NCI-H524 treated with DMSO at 0.1 percent for 48 hours (cell line): ENCODE measurements around the gene ZIC2.
"Not testable (repeated sequence)": the region's sequence is repeated elsewhere in the genome, so short reads cannot be mapped to it uniquely, and the experiment has no call there.

Source experiments
- DNase-seq: peaks from one replicate; lab custom pipeline; 2025; lab: John Stamatoyannopoulos, UW

The ZIC2 gene

GRCh38 chr13:99981735-99982035 is at the start of gene ZIC2:
Gene ZIC2 (plus strand): TSS chr13:99981784. CDS start chr13:99982065, 281 bp downstream.
- DNase-seq = no peak

GRCh38 chr13:99932912-99933311 is 48.7 kb upstream of the ZIC2 start:
- no peak for DNase-seq

- no peak for DNase-seq
Measured at GRCh38 chr13:99935772-99936171, 45.8 kb upstream of the ZIC2 start.

GRCh38 chr13:99938635-99939034 is 42.9 kb upstream of the ZIC2 start:
- no peak for DNase-seq

GRCh38 chr13:99941086-99941485 is 40.5 kb upstream of the ZIC2 start:
- no peak for DNase-seq

- no peak for DNase-seq
Measured at GRCh38 chr13:99941911-99942310, 39.7 kb upstream of the ZIC2 start.

GRCh38 chr13:99944102-99944501 is 37.5 kb upstream of the ZIC2 start:
- no peak for DNase-seq

GRCh38 chr13:99944606-99945005 is 37.0 kb upstream of the ZIC2 start:
- DNase-seq = no peak

- not testable (repeated sequence) for DNase-seq
Measured at GRCh38 chr13:99945515-99945914, 36.1 kb upstream of the ZIC2 start.

- DNase-seq = no peak
Measured at GRCh38 chr13:99947666-99948065, 33.9 kb upstream of the ZIC2 start.

- DNase-seq = no peak
Measured at GRCh38 chr13:99948411-99948810, 33.2 kb upstream of the ZIC2 start.

- no peak for DNase-seq
Measured at GRCh38 chr13:99948907-99949678, 32.5 kb upstream of the ZIC2 start.

- no peak for DNase-seq
Measured at GRCh38 chr13:99949679-99950413, 31.7 kb upstream of the ZIC2 start.

GRCh38 chr13:99951666-99952065 is 29.9 kb upstream of the ZIC2 start:
- DNase-seq = not testable (repeated sequence)

GRCh38 chr13:99953138-99953755 is 28.3 kb upstream of the ZIC2 start:
- DNase-seq = no peak

GRCh38 chr13:99955107-99955746 is 26.4 kb upstream of the ZIC2 start:
- DNase-seq = no peak

GRCh38 chr13:99955747-99956472 is 25.7 kb upstream of the ZIC2 start:
- DNase-seq = no peak

- DNase-seq = no peak
Measured at GRCh38 chr13:99956473-99957349, 24.9 kb upstream of the ZIC2 start.

- no peak for DNase-seq
Measured at GRCh38 chr13:99958406-99959126, 23.0 kb upstream of the ZIC2 start.

GRCh38 chr13:99959127-99959539 is 22.5 kb upstream of the ZIC2 start:
- no peak for DNase-seq
